HepG2 (cell line): ENCODE results near the gene SPRR5. TPM values are rescaled to one million over a fixed set of nuclear protein-coding genes. Genes with fewer than 3 reads are reported as not detected.

Source experiments
- ATAC-seq: fragments of 200-7000 bp; cut with Tn5 transposase; 3 replicates; pipeline ENCODE4 v1.9.1; 2020; ENCODE audit warnings: mild to moderate bottlenecking, moderate library complexity
- BruUV-seq: library from RNA; stranded (reverse); fragments of 400-500 nt; replicated peaks from 2 replicates; lab custom pipeline; 2021; lab: Mats Ljungman, UMichigan
- CTCF ChIA-PET: fragments of 300-600 bp; formaldehyde crosslinking; extraction: SDS; loops from one replicate; lab custom pipeline; 2021; ENCODE audit warnings: low total read pairs, inconsistent platforms, low intra/inter-chr PET ratio; lab: Yijun Ruan, JAX
- POLR2A ChIA-PET: fragments of 350-600 bp; sonication (Branson Sonifier 250); formaldehyde crosslinking; loops from one replicate; lab custom pipeline; 2020; ENCODE audit warnings: antibody characterized with exemption, inconsistent platforms; lab: Yijun Ruan, JAX
- DNase-seq: peaks from one replicate; pipeline ENCODE4 v3.0.0-alpha.2; 2015; ENCODE audit warnings: low spot score
- FAIRE-seq: peaks from 3 replicates; lab custom pipeline; 2011; peaks lifted over from hg19 to GRCh38; lab: Jason Lieb, UNC
- H2AFZ ChIP-seq: one replicate; pipeline ENCODE4 v1.6.1; 2011; ENCODE audit warnings: low read length, inconsistent platforms
- H3K27ac ChIP-seq: fragments of 300-600 bp; 3 replicates; pipeline ENCODE4 v1.8.0; 2011; ENCODE audit warnings: mixed run types, mild to moderate bottlenecking, mixed read lengths, low read length, inconsistent platforms; ENCODE audit not compliant: insufficient read depth; ENCODE audit errors: extremely low read length
- H3K27me3 ChIP-seq, 2 experiments: fragments of 200-600 bp in 1 of 2; 2 replicates in 1 of 2; 3 replicates in 1 of 2; pipeline versions ENCODE4 v1.6.0 to v1.8.0; 2011; ENCODE audit warnings: low read length in 2 of 2, mild to moderate bottlenecking in 2 of 2, moderate library complexity in 2 of 2, inconsistent platforms in 1 of 2; ENCODE audit not compliant: insufficient read depth in 2 of 2, control insufficient read depth in 1 of 2
- H3K36me3 ChIP-seq, 2 experiments: fragments of 200-600 bp in 1 of 2; replicated peaks in 1 of 2; 2 replicates in 1 of 2; 3 replicates in 1 of 2; pipeline versions ENCODE4 v1.5.1 to v1.8.0; 2011; ENCODE audit warnings: low read length in 2 of 2, inconsistent platforms in 1 of 2; ENCODE audit not compliant: insufficient read depth in 2 of 2, control insufficient read depth in 1 of 2
- H3K4me1 ChIP-seq: 2 replicates; pipeline ENCODE4 v1.5.1; 2012; ENCODE audit warnings: low read length, inconsistent platforms; ENCODE audit not compliant: insufficient read depth
- H3K4me2 ChIP-seq: 2 replicates; pipeline ENCODE4 v1.6.0; 2011; ENCODE audit warnings: low read depth, low read length, inconsistent platforms
- H3K4me3 ChIP-seq, 3 experiments: fragments of 200-600 bp in 1 of 3; sonication (generic), shearing (Covaris generic) in 1 of 3; replicated peaks in 1 of 3; 2 replicates each; pipeline ENCODE4 v1.5.1; 2011 to 2016; ENCODE audit warnings: low read length in 3 of 3, inconsistent platforms in 2 of 3, low read depth in 2 of 3, mild to moderate bottlenecking in 2 of 3, control low read depth in 1 of 3, mixed read lengths in 1 of 3; ENCODE audit not compliant: insufficient read depth in 1 of 3
- H3K79me2 ChIP-seq: one replicate; pipeline ENCODE4 v1.6.1; 2011; ENCODE audit warnings: low read length, inconsistent platforms; ENCODE audit not compliant: insufficient read depth
- H3K9ac ChIP-seq: 2 replicates; pipeline ENCODE4 v1.6.0; 2011; ENCODE audit warnings: mild to moderate bottlenecking, low read depth, low read length, inconsistent platforms; ENCODE audit not compliant: insufficient read depth
- H3K9me3 ChIP-seq: 2 replicates; pipeline ENCODE4 v1.5.1; 2012; ENCODE audit warnings: mild to moderate bottlenecking, low read length
- H4K20me1 ChIP-seq: 2 replicates; pipeline ENCODE4 v1.6.0; 2011; ENCODE audit warnings: inconsistent platforms, mild to moderate bottlenecking, low read length, moderate library complexity; ENCODE audit not compliant: insufficient read depth
- AGO2 ChIP-seq: fragments of 200-400 bp; formaldehyde crosslinking; optimal IDR thresholded peaks from 2 replicates; pipeline ENCODE3; 2017; ENCODE audit warnings: mild to moderate bottlenecking, low read depth, low read length, moderate library complexity
- ARHGAP35 ChIP-seq: sonication (generic); formaldehyde crosslinking; IDR thresholded peaks from 2 replicates; pipeline ENCODE4 v1.9.0; 2022; ENCODE audit warnings: mild to moderate bottlenecking, inconsistent platforms, moderate library complexity, missing genetic modification reagents, borderline replicate concordance
- ELK4 ChIP-seq: sonication (generic); formaldehyde crosslinking; IDR thresholded peaks from 2 replicates; pipeline ENCODE4 v1.9.0; 2021; ENCODE audit warnings: missing genetic modification reagents, borderline replicate concordance
- FOSL2 ChIP-seq: sonication (generic); formaldehyde crosslinking; IDR thresholded peaks from 2 replicates; pipeline ENCODE4 v1.4.0; 2020; ENCODE audit warnings: missing genetic modification reagents
- GABPA ChIP-seq, 2 experiments: IDR thresholded peaks; 2 replicates each; pipeline ENCODE4 v1.6.1; 2011 to 2016; ENCODE audit warnings: low read depth in 2 of 2, low read length in 1 of 2, missing biosample characterization in 1 of 2, missing genetic modification characterization in 1 of 2
- GABPB1 ChIP-seq: IDR thresholded peaks from 2 replicates; pipeline ENCODE4 v1.6.1; 2016; ENCODE audit warnings: mild to moderate bottlenecking, missing genetic modification reagents, moderate library complexity, missing compliant biosample characterization
- HES4 ChIP-seq: sonication (generic); formaldehyde crosslinking; IDR thresholded peaks from 2 replicates; pipeline ENCODE4 v1.9.0; 2021; ENCODE audit warnings: mild to moderate bottlenecking, missing genetic modification reagents, borderline replicate concordance
- IRX3 ChIP-seq: sonication (generic); formaldehyde crosslinking; IDR thresholded peaks from 2 replicates; pipeline ENCODE4 v1.8.1; 2023; ENCODE audit warnings: mild to moderate bottlenecking, low read depth, missing genetic modification reagents, borderline replicate concordance
- MATR3 ChIP-seq: sonication (generic); formaldehyde crosslinking; IDR thresholded peaks from 2 replicates; pipeline ENCODE4 v1.4.0; 2020; ENCODE audit warnings: missing genetic modification reagents
- MED8 ChIP-seq: sonication (generic); formaldehyde crosslinking; IDR thresholded peaks from 2 replicates; pipeline ENCODE4 v1.8.1; 2023; ENCODE audit warnings: mild to moderate bottlenecking, missing genetic modification reagents; ENCODE audit not compliant: insufficient replicate concordance
- PRMT3 ChIP-seq: sonication (generic); formaldehyde crosslinking; IDR thresholded peaks from 2 replicates; pipeline ENCODE4 v1.8.1; 2022; ENCODE audit warnings: low read depth, mild to moderate bottlenecking, moderate library complexity, missing genetic modification reagents, borderline replicate concordance
- SKI ChIP-seq: fragments of 450-650 bp; IDR thresholded peaks from one replicate; pipeline ENCODE4 v1.6.1; 2018; ENCODE audit warnings: mild to moderate bottlenecking; ENCODE audit not compliant: partially characterized antibody
- SRSF1 ChIP-seq: fragments of 200-400 bp; formaldehyde crosslinking; optimal IDR thresholded peaks from 2 replicates; pipeline ENCODE3; 2017; ENCODE audit warnings: mild to moderate bottlenecking, low read depth, low read length, moderate library complexity
- ZBTB14 ChIP-seq: sonication (generic); formaldehyde crosslinking; IDR thresholded peaks from 2 replicates; pipeline ENCODE4 v1.4.0; 2020; ENCODE audit warnings: missing genetic modification reagents
- ZBTB33 ChIP-seq: sonication (generic); formaldehyde crosslinking; IDR thresholded peaks from 2 replicates; pipeline ENCODE4 v1.4.0; 2020; ENCODE audit warnings: missing genetic modification reagents
- ZC3H13 ChIP-seq: sonication (generic); formaldehyde crosslinking; IDR thresholded peaks from 2 replicates; pipeline ENCODE4 v1.8.1; 2023; ENCODE audit warnings: mild to moderate bottlenecking, missing genetic modification reagents, moderate library complexity
- ZNF326 ChIP-seq: sonication (generic); formaldehyde crosslinking; IDR thresholded peaks from 2 replicates; pipeline ENCODE4 v1.4.0; 2020; ENCODE audit warnings: missing genetic modification reagents, borderline replicate concordance
- ZNF496 ChIP-seq: sonication (generic); formaldehyde crosslinking; IDR thresholded peaks from 2 replicates; pipeline ENCODE4 v1.8.1; 2023; ENCODE audit warnings: mild to moderate bottlenecking, moderate library complexity, missing genetic modification reagents; ENCODE audit not compliant: insufficient replicate concordance
- ZNF543 ChIP-seq: sonication (generic); formaldehyde crosslinking; IDR thresholded peaks from 2 replicates; pipeline ENCODE4 v1.4.0; 2020; ENCODE audit warnings: mild to moderate bottlenecking, missing genetic modification reagents
- ZNF589 ChIP-seq: sonication (generic); formaldehyde crosslinking; conservative IDR thresholded peaks from 2 replicates; pipeline ENCODE4 v1.8.0; 2022; ENCODE audit warnings: mild to moderate bottlenecking, moderate library complexity, missing genetic modification reagents
- ZNF816 ChIP-seq: sonication (generic); formaldehyde crosslinking; IDR thresholded peaks from 2 replicates; pipeline ENCODE4 v1.8.0; 2022; ENCODE audit warnings: missing genetic modification reagents, mild to moderate bottlenecking, borderline replicate concordance
- WGBS: methylation state at CpG from one replicate; pipeline ENCODE4 v1.1.6; 2017; ENCODE audit warnings: low lambda C conversion rate; 5-methylcytosine and 5-hydroxymethylcytosine counted together
- in situ Hi-C: cut with HindIII; loops from 2 replicates; pipeline ENCODE4 v1.10.0; 2017; ENCODE audit warnings: low pct_unique_long_range_greater_than_20kb; ENCODE audit not compliant: extremely low pct_ligation_motif_present
- intact Hi-C: fragments of 100-400 bp; cut with micrococcal nuclease; formaldehyde crosslinking; loops from one replicate; pipeline ENCODE4 v1.10.0; 2022; ENCODE audit not compliant: unreplicated experiment
- polyA plus RNA-seq, 8 experiments: library from polyadenylated mRNA; depleted of rRNA in 3 of 8; stranded (reverse) in 7 of 8; unstranded in 1 of 8; fragments of >200 nt; fragmentation: Illumina TruSeq in 4 of 8; extraction: Trizol in 4 of 8; gene quantifications; 2 replicates each; pipeline versions ENCODE4 v1.2.1 to v1.2.3, GENCODE V29; 2011 to 2016; ENCODE audit warnings: low read depth in 4 of 8, missing spikeins in 1 of 8, mixed read lengths in 1 of 8; ENCODE audit not compliant: insufficient read depth in 1 of 8
- total RNA-seq, 5 experiments: library from RNA; depleted of rRNA; stranded (reverse); fragments of >200 nt; fragmentation: Illumina TruSeq; extraction: Trizol; gene quantifications; 2 replicates each; pipeline ENCODE4 v1.2.3, GENCODE V29; 2016; ENCODE audit warnings: low read depth in 1 of 5

SPRR5 gene
- total and polyA plus RNA-seq, 2 of the 13 experiments (the other 11 are each of a cell fraction or from before 2014, with no cell fraction given) = not detected

GRCh38 chr1:152997901-152998300, 50.9 kb downstream of the SPRR5 start (continued):
- no peak for TF ChIP-seq ZBTB33 (CRISPR knock-in tag)
- no peak for TF ChIP-seq IRX3
- no peak for TF ChIP-seq ZNF589 (CRISPR knock-in tag)
- TF ChIP-seq GABPA (IDR thresholded peaks at IDR 0.05; ENCODE audit: low read depth, low read length) = no peak
- TF ChIP-seq GABPA (CRISPR knock-in tag; IDR thresholded peaks at IDR 0.05; ENCODE audit: low read depth) = no peak
- no peak for TF ChIP-seq FOSL2 (CRISPR knock-in tag)
- TF ChIP-seq GABPB1 (CRISPR knock-in tag) = no peak
- TF ChIP-seq PRMT3 (CRISPR knock-in tag) = no peak
- no peak for TF ChIP-seq ZNF543 (CRISPR knock-in tag)
- no peak for TF ChIP-seq ZNF326 (CRISPR knock-in tag)
- no peak for TF ChIP-seq MATR3 (CRISPR knock-in tag)
- TF ChIP-seq, all 625 proteins: peak for 0

GRCh38 chr1:152998476-152998875, 51.5 kb downstream of the SPRR5 start:
- whole genome bisulfite sequencing = 49% methylated on average over 4 of the region's 4 CpGs
- H4K20me1 ChIP-seq = no peaks in the 10 kb centered on the region
- H3K4me1 ChIP-seq = no peaks in the 10 kb centered on the region
- in situ Hi-C loops (no loop called here), intact Hi-C loops (no loop called here)
- no peak overlapping the region for H3K9ac ChIP-seq
- no peaks in the 10 kb centered on the region for H3K27me3 ChIP-seq
- FAIRE-seq (no peak), DNase-seq (no peak), ATAC-seq (no peak)
- H3K27ac ChIP-seq = no peak overlapping the region
- no peaks in the 10 kb centered on the region for H3K9me3 ChIP-seq
- no peaks in the 10 kb centered on the region for H3K36me3 ChIP-seq
- no peak overlapping the region for H2AFZ ChIP-seq
- BruUV-seq = no TSS peak
- ChIA-PET CTCF (no interaction called here), POLR2A (no interaction called here)
- no peak overlapping the region for H3K4me2 ChIP-seq
- H3K79me2 ChIP-seq = no peaks in the 10 kb centered on the region
- no peak overlapping the region for H3K4me3 ChIP-seq
- no peak for TF ChIP-seq ARHGAP35
- TF ChIP-seq SRSF1 = no peak
- no peak for TF ChIP-seq HES4
- TF ChIP-seq ZNF496 (CRISPR knock-in tag) = no peak
- no peak for TF ChIP-seq SKI
- TF ChIP-seq ELK4 = no peak
- no peak for TF ChIP-seq ZBTB14 (CRISPR knock-in tag)
- no peak for TF ChIP-seq MED8 (CRISPR knock-in tag)
- TF ChIP-seq AGO2 = no peak
- TF ChIP-seq ZNF816 (CRISPR knock-in tag) = no peak
- no peak for TF ChIP-seq ZC3H13 (CRISPR knock-in tag)
